ENCODE data around the gene ZNF460.
"Not testable (repeated sequence)": the region's sequence is repeated elsewhere in the genome, so short reads cannot be mapped to it uniquely, and the experiment has no call there.

Gene ZNF460

GRCh38 chr19:57280165-57280961, at the start of gene ZNF460:
Gene ZNF460, plus strand, starts transcription at chr19:57280485. Its CDS starts 322 bp downstream, at chr19:57280807.
- peak; percentile 94 for DNase-seq

- no peak for DNase-seq
Observed at GRCh38 chr19:57231686-57232085, 48.6 kb upstream of the ZNF460 start.

GRCh38 chr19:57233207-57233606, 47.1 kb upstream of the ZNF460 start:
- DNase-seq = no peak

GRCh38 chr19:57239982-57240310, 40.3 kb upstream of the ZNF460 start:
- no peak for DNase-seq

- DNase-seq = peak; percentile 90
Observed at GRCh38 chr19:57240311-57241090, 39.8 kb upstream of the ZNF460 start, which contains the start of gene ZNF805. Gene ZNF805, plus strand, starts transcription at chr19:57240632. Its CDS starts 260 bp downstream, at chr19:57240892.

- DNase-seq = no peak
Observed at GRCh38 chr19:57241176-57241575, 39.1 kb upstream of the ZNF460 start.

GRCh38 chr19:57242821-57243220, 37.5 kb upstream of the ZNF460 start:
- no peak for DNase-seq

- no peak for DNase-seq
Observed at GRCh38 chr19:57244513-57244912, 35.8 kb upstream of the ZNF460 start.

- DNase-seq = no peak
Observed at GRCh38 chr19:57245066-57245465, 35.2 kb upstream of the ZNF460 start.

- DNase-seq = no peak
Observed at GRCh38 chr19:57245959-57246358, 34.3 kb upstream of the ZNF460 start.

- DNase-seq = no peak
Observed at GRCh38 chr19:57248646-57249045, 31.6 kb upstream of the ZNF460 start.

GRCh38 chr19:57249329-57249728, 31.0 kb upstream of the ZNF460 start:
- DNase-seq = no peak

- DNase-seq = not testable (repeated sequence)
Observed at GRCh38 chr19:57253767-57254166, 26.5 kb upstream of the ZNF460 start.

GRCh38 chr19:57262044-57262443, 18.2 kb upstream of the ZNF460 start:
- no peak for DNase-seq

GRCh38 chr19:57263244-57263741, 17.0 kb upstream of the ZNF460 start:
- DNase-seq = no peak

- no peak for DNase-seq
Observed at GRCh38 chr19:57267291-57267690, 13.0 kb upstream of the ZNF460 start.

- no peak for DNase-seq
Observed at GRCh38 chr19:57269515-57270250, 10.6 kb upstream of the ZNF460 start.

- DNase-seq = no peak
Observed at GRCh38 chr19:57271280-57271679, 9.0 kb upstream of the ZNF460 start.

GRCh38 chr19:57273014-57273413, 7.3 kb upstream of the ZNF460 start:
- no peak for DNase-seq

GRCh38 chr19:57276430-57276829, 3.9 kb upstream of the ZNF460 start:
- DNase-seq = no peak

GRCh38 chr19:57278481-57278880, 1.8 kb upstream of the ZNF460 start:
- DNase-seq = not testable (repeated sequence)

- DNase-seq = peak; percentile 90
Observed at GRCh38 chr19:57279418-57280164, 694 bp upstream of the ZNF460 start.

Data from NCI-H774 (cell line).